NCI-H1436 treated with DMSO at 0.1 percent for 48 hours (cell line): Measurements from ENCODE around the gene SLC48A1.

Source experiments
- DNase-seq: peaks from one replicate; lab custom pipeline; 2025; lab: John Stamatoyannopoulos, UW

Gene SLC48A1

DNA sequence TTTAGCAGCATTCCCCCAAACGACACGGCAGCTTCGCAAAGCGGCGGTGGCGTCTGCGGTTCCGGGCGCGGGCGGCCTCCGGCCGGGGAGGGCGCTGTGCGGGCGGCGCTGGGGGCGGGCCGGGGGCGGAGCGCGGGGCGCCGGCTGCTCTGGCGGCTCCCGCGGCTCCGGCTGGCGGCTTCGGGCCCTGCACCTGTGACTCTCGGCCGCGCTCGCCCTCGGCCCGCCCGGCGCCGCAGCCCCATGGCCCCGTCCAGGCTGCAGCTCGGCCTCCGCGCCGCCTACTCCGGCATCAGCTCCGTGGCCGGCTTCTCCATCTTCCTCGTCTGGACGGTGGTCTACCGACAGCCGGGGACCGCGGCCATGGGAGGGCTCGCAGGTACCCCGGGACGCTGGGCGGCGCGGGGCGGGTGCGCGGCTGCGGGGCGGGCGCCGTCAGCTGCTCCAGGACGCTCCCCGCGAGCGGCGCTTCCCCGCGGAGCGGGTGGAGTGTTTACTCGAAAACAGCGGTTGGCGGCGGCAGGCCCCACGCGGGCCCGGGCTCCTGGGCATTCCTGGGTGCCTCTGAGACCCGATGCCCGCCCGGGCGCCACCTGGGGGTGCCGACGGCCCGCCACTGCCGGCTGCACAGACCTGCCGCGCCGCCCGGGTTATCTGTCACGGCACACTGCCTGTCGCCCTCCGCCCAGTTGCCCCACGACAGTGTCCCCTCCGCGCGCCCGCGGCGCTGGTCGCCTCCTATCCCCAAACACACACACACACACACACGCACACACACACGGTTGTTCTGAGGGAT lies at the start of gene SLC48A1:
SLC48A1 (plus strand) TSS at position 177 of the 796 bp plus-strand sequence; CDS start at position 244, 67 bp downstream.
- DNase-seq = no peak

DNA sequence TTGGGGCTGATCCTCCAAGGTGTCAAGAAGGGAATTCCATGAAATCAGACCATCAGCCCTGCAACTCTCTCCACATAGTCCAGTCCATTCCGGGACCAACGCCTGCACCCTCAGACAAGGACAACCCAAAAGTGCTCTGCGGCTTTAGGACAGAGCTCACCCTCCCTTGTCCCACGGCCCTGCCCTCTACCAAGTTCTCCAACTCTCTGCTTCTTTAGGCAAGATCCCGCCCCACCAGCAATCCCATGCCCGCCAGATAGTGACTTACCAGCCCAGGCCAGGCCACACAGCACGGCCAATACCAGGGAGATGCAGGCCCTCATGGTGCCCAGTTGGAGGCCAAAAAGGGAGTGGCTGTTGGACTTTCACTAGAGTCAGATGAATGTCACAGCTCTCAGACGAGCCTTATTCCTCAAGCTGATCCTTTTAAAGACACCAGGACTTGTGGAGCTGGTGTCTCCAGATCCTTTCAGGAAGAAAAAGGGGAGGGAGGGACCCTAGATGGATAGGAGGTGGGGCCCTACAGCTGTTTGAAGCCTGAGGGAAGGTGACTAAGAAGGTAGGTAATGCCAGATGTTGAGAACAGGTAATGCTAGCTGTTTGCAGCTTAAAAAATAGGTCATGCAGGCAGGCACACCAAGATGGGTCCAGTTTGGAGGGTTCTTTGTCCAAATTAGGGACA lies 47.8 kb upstream of the SLC48A1 start, which contains the start of gene ENDOU:
ENDOU (minus strand) TSS at position 400 of the 682 bp plus-strand sequence; CDS start at position 323, 77 bp downstream.
- DNase-seq = no peak

DNA sequence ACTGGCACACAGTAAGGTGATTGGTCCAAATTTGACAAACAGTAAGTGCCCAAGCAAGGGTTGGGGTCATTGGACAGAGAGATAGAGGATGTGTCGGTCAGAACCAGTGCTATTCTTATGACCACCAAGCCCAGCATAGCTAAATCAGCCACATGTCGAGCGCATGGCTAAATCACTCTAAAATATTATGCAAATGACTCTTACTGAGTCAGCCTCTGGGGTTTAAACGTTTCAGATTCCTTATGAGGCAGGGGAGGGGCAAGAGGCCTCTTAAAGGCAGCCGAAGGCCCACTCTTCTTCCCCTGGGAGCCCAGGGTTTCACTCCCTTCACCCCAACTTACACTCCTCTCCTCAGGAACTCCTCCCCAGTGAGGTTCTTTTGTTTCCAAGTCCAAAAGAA lies 47.1 kb upstream of the SLC48A1 start:
- DNase-seq = no peak

GRCh38 chr12:47729233-47729632 lies 43.8 kb upstream of the SLC48A1 start:
- DNase-seq = no peak

DNA sequence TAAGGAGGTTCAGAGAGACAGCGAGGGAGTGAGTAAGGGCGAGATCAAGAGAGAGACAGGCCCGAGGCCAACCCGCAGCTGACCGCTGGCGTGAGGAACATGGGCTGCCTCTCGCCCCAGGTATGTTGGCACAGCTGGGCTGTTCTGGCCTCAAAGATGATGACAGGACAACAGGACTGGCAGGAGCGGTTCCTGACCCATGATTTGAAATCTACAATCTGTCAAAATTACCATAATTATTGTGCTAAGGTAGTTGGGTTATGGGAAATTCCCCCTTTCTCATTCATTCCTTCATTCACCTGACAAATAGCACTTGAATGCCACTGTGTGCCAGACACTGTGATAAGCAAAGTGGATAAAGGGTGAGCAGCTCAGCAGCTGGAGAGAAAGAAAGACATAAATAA lies 42.7 kb upstream of the SLC48A1 start:
- no peak for DNase-seq

- DNase-seq = no peak
Observed at GRCh38 chr12:47731723-47732122, 41.3 kb upstream of the SLC48A1 start.

DNA sequence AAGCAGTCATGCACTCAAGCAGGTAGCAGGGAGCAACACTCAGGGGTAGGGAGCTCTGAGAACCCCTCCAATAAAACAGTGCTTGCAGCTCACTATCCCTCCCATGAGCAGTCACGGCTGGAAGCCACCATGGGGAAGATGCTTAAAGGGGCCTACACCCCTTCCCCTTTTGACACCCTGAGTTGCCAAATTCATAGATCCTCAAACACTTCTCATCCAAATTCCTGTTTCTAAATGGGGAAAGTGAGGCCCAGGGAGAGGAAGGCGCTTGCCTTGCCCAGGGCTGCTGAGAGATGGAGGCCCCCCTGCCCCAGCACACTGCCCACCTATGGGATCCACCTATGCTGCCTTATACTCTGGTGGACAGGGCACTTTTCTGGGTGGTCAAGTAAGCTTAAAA lies 40.5 kb upstream of the SLC48A1 start:
- DNase-seq = no peak

GRCh38 chr12:47733142-47733541 lies 39.9 kb upstream of the SLC48A1 start:
- no peak for DNase-seq

DNA sequence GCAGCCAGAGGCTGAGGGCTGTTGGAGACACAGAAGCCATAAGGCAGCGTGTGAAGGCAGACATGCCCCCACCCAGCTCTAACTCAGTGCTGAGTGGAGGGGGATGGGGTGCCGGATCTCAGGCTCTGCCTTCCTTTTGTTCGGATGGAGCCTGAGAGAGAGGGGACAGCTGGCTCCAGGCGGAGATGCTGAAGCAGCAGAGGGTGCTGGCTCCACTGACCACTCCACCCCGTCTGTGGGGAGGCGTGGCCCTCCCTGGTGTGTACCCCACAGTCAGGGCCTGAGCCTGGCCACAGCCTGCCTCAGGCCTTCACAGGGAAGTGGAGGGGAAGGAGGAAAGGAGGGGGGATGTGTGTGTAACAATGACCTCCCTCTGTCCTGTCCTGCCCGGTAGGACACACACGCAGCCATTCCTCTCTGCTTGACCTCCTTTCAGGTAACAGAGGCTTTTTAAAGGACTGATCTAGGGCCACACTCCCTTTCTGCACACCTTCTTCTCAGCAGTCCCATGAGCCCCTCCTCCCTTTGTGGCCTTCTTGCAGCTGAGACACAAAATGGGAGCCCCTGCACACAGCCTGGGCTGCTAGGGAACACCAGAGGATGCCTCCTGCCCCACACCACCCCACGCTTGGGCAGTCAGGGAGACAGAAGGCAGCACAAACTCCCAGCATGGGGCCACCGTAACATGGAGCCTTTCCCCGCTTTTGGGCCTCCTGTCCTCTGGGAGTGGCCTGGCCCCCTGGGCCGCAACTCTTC lies 38.1 kb upstream of the SLC48A1 start:
- DNase-seq = no peak

DNA sequence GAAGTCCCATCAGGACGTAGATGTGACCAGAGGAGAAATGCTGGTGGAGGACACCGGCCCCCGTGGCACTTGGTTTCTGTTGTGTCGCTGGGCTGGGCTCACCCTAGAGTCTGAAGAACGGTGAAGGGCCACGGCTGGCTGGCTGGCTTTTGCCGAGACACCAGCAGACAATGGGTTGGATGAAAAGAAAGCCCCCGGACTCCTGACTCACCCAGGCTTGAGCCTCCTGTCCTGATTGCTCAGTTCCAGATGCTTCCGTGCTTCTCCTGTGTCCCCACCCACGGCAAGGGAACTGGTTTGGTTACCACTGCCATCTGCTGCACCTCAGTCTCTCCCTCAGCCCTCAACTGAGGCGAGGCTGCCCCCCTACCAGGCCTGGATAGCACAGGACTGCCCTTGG lies 37.4 kb upstream of the SLC48A1 start:
- no peak for DNase-seq

DNA sequence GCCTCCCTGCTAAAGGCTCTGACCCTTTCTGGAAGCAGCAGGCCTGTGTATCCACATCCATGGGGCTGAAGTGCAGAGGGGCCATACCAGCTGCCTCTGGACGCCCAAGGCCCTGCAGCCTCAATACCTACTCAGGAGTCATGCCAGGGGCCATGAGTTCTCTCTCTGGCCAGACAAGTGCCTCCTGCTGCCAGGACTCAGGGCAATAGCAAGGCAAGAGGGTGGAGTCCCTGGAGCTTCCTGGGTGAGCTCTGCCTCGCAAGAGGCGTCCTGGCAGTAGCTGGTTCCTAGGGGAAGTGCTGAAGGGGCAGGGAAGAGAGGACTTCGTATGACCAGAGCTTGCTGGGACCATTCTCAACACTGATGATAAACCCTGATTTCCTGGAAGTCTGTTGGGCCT lies 36.8 kb upstream of the SLC48A1 start:
- DNase-seq = no peak

GRCh38 chr12:47736877-47737676 lies 36.0 kb upstream of the SLC48A1 start:
- DNase-seq = no peak

GRCh38 chr12:47737936-47738594 lies 35.0 kb upstream of the SLC48A1 start:
- DNase-seq = no peak

- no peak for DNase-seq
Observed at GRCh38 chr12:47739297-47739696, 33.7 kb upstream of the SLC48A1 start.

- DNase-seq = no peak
Observed at GRCh38 chr12:47739979-47740378, 33.1 kb upstream of the SLC48A1 start.

- DNase-seq = no peak
Observed at GRCh38 chr12:47740606-47741339, 32.3 kb upstream of the SLC48A1 start.

DNA sequence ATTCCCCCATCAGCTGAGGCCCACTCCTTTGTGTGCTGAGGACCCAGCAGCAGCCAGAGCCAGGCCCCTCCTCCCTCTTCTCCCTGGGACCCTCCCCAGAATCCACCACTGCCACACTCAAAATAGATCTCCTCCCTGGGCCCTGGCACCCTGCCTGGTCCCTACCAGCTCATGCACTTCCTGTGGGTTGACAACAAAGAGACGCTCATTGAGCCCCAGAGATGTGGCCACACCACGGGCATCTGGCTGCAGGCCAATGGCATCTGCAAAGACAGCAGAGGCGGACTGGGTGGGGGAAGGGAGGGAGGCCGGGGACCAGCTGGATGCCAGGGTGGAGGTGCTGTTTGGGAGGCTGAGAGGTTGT lies 31.7 kb upstream of the SLC48A1 start:
- no peak for DNase-seq

GRCh38 chr12:47742253-47742825 lies 30.7 kb upstream of the SLC48A1 start:
- DNase-seq = no peak

- no peak for DNase-seq
Observed at GRCh38 chr12:47743311-47743860, 29.7 kb upstream of the SLC48A1 start.
